A549 (cell line): ENCODE data around the gene SDR39U1.

Source experiments
- CEBPB ChIP-seq, 2 experiments: fragments of >200 bp in 1 of 2; sonication (Bioruptor Twin) in 1 of 2; formaldehyde crosslinking in 1 of 2; IDR thresholded peaks; 2 replicates each; pipeline ENCODE4 v1.6.1; 2012 to 2016
- CTCF ChIP-seq: fragments of >200 bp; sonication (Bioruptor Twin); formaldehyde crosslinking; IDR thresholded peaks from 3 replicates; pipeline ENCODE4 v1.5.1; 2016
- HOXA7 ChIP-seq: fragments of 250-450 bp; sonication (Bioruptor Pico); IDR thresholded peaks from 2 replicates; pipeline ENCODE4 v1.5.0; 2020; ENCODE audit warnings: mild to moderate bottlenecking, moderate library complexity
- MYC ChIP-seq: IDR thresholded peaks from 2 replicates; pipeline ENCODE4 v1.6.1; 2012; ENCODE audit warnings: mild to moderate bottlenecking, inconsistent platforms, low read length, improper control_type of control experiment, borderline replicate concordance
- POLR2A ChIP-seq: IDR thresholded peaks from 2 replicates; pipeline ENCODE4 v1.6.1; 2012; ENCODE audit warnings: mild to moderate bottlenecking, low read length
- REST ChIP-seq: fragments of 200-600 bp; sonication (generic); IDR thresholded peaks from 2 replicates; pipeline ENCODE4 v1.6.1; 2016; ENCODE audit warnings: antibody characterized with exemption, mild to moderate bottlenecking, moderate library complexity
- RNF2 ChIP-seq: fragments of 200-600 bp; sonication (generic); IDR thresholded peaks from 2 replicates; pipeline ENCODE4 v1.6.1; 2016; ENCODE audit warnings: low read depth, mild to moderate bottlenecking, antibody characterized with exemption, moderate library complexity, borderline replicate concordance
- SMC3 ChIP-seq: fragments of >200 bp; sonication (Bioruptor Twin); formaldehyde crosslinking; IDR thresholded peaks from 3 replicates; pipeline ENCODE4 v1.6.1; 2018; ENCODE audit warnings: inconsistent platforms
- USF2 ChIP-seq: fragments of 450-650 bp; IDR thresholded peaks from 2 replicates; pipeline ENCODE4 v1.6.1; 2014; ENCODE audit warnings: antibody characterized with exemption

- TF ChIP-seq CTCF (no peak), MYC (no peak), RNF2 (no peak), POLR2A (no peak), HOXA7 (CRISPR knock-in tag) (no peak), REST (no peak), CEBPB (IDR thresholded peaks at IDR 0.05) (no peak), USF2 (no peak), SMC3 (no peak)
These were observed 14.4 kb upstream of the SDR39U1 start for GRCh38 chr14:24456980-24457379.
